K562 (cell line): ENCODE results near the gene TTC27. TPM values are rescaled to one million over a fixed set of nuclear protein-coding genes. Genes with fewer than 3 reads are reported as not detected.

ENCODE experiments used
- BCOR ChIP-seq: fragments of 450-650 bp; IDR thresholded peaks from 2 replicates; pipeline ENCODE4 v1.6.1; 2016
- CCNT2 ChIP-seq: IDR thresholded peaks from 2 replicates; pipeline ENCODE4 v1.6.1; 2011; ENCODE audit warnings: borderline replicate concordance, low read depth, mild to moderate bottlenecking, moderate library complexity, mixed read lengths, low read length; ENCODE audit not compliant: insufficient read length; ENCODE audit errors: extremely low read depth
- FOXA1 ChIP-seq: fragments of 450-650 bp; IDR thresholded peaks from 2 replicates; pipeline ENCODE4 v1.6.1; 2016; ENCODE audit warnings: mild to moderate bottlenecking, borderline replicate concordance
- ZNF124 ChIP-seq: sonication (generic); formaldehyde crosslinking; IDR thresholded peaks from 2 replicates; pipeline ENCODE4 v1.8.1; 2022; ENCODE audit warnings: missing genetic modification reagents
- ZNF217 ChIP-seq: sonication (generic); formaldehyde crosslinking; IDR thresholded peaks from 2 replicates; pipeline ENCODE4 v1.8.0; 2022; ENCODE audit warnings: mild to moderate bottlenecking, missing genetic modification reagents
- ZNF41 ChIP-seq: fragments of 250-450 bp; sonication (Bioruptor Pico); conservative IDR thresholded peaks from 2 replicates; pipeline ENCODE4 v1.4.0; 2020; ENCODE audit warnings: mild to moderate bottlenecking
- polyA plus RNA-seq, 8 experiments: library from polyadenylated mRNA; depleted of rRNA in 4 of 8; stranded (reverse) in 5 of 8; unstranded in 3 of 8; fragments of >200 nt; fragmentation: Nextera tagmentation in 2 of 8; fragmentation: Illumina TruSeq in 1 of 8; extraction: Ambion mirVana in 2 of 8; extraction: Trizol in 1 of 8; gene quantifications; 2 replicates each; pipeline versions ENCODE4 v1.2.1 to v1.2.3, GENCODE V29; 2011 to 2014; ENCODE audit warnings: inconsistent platforms in 1 of 8, missing spikeins in 1 of 8
- total RNA-seq, 7 experiments: library from RNA; depleted of rRNA in 6 of 7; stranded (reverse); fragments of >200 nt in 6 of 7; fragmentation: Illumina TruSeq in 2 of 7; extraction: Trizol in 2 of 7; gene quantifications; 2 replicates each; pipeline versions ENCODE4 v1.2.1 to v1.2.3, GENCODE V29; 2011 to 2021; ENCODE audit warnings: low replicate concordance in 1 of 7
- TF ChIP-seq, protein P1 (sequence below): fragments of 450-650 bp; IDR thresholded peaks from 2 replicates; pipeline ENCODE4 v1.6.1; 2018; ENCODE audit warnings: mild to moderate bottlenecking, low read depth; ENCODE audit not compliant: partially characterized antibody
- TF ChIP-seq, protein P2 (sequence below): fragments of 200-400 bp; formaldehyde crosslinking; IDR thresholded peaks from 2 replicates; pipeline ENCODE4 v1.6.1; 2017; ENCODE audit warnings: mild to moderate bottlenecking, low read depth, low read length, moderate library complexity

TTC27 gene
- total and polyA plus RNA-seq, 9 of the 15 experiments (the other 6 are each of a cell fraction or from before 2014, with no cell fraction given): 44.3 to 93.4 (median 57.3) TPM

DNA sequence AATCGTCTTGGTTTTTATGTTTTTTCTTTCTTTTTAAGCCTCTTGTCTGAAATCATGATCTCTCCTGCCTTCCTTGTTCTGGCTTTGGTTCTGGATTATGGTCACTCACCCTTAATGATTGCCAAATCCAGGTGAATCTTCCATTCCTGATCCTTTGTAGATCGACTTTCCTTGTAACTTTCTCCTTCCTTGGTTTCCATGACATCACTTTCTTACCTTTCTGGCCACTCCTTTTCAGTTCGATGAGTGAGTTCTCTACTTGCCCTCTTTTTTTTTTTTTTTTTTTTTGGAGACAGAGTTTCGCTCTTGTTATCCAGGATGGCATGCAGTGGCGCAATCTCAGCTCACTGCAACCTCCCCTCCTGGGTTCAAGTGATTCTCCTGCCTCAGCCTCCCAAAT is 179.8 kb downstream of the TTC27 start (continued):
- TF ChIP-seq, protein P1, sequence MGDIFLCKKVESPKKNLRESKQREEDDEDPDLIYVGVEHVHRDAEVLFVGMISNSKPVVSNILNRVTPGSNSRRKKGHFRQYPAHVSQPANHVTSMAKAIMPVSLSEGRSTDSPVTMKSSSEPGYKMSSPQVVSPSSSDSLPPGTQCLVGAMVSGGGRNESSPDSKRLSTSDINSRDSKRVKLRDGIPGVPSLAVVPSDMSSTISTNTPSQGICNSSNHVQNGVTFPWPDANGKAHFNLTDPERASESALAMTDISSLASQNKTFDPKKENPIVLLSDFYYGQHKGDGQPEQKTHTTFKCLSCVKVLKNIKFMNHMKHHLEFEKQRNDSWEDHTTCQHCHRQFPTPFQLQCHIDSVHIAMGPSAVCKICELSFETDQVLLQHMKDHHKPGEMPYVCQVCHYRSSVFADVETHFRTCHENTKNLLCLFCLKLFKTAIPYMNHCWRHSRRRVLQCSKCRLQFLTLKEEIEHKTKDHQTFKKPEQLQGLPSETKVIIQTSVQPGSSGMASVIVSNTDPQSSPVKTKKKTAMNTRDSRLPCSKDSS: no peak
- TF ChIP-seq BCOR (no peak), FOXA1 (no peak), ZNF217 (CRISPR knock-in tag) (no peak), ZNF41 (CRISPR knock-in tag) (no peak), CCNT2 (no peak), ZNF124 (no peak)
- TF ChIP-seq, protein P2, sequence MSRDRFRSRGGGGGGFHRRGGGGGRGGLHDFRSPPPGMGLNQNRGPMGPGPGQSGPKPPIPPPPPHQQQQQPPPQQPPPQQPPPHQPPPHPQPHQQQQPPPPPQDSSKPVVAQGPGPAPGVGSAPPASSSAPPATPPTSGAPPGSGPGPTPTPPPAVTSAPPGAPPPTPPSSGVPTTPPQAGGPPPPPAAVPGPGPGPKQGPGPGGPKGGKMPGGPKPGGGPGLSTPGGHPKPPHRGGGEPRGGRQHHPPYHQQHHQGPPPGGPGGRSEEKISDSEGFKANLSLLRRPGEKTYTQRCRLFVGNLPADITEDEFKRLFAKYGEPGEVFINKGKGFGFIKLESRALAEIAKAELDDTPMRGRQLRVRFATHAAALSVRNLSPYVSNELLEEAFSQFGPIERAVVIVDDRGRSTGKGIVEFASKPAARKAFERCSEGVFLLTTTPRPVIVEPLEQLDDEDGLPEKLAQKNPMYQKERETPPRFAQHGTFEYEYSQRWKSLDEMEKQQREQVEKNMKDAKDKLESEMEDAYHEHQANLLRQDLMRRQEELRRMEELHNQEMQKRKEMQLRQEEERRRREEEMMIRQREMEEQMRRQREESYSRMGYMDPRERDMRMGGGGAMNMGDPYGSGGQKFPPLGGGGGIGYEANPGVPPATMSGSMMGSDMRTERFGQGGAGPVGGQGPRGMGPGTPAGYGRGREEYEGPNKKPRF: no peak
